K562 (cell line): ENCODE results near the gene SETDB1. TPM values are rescaled to one million over a fixed set of nuclear protein-coding genes. Genes with fewer than 3 reads are reported as not detected.
A peak's percentile ranks its signal among the peaks of the same experiment; 100 is the strongest.

ENCODE experiments used
- CBX5 ChIP-seq: IDR thresholded peaks from 2 replicates; pipeline ENCODE4 v1.6.1; 2014; ENCODE audit warnings: low read depth, borderline replicate concordance
- CREM ChIP-seq: IDR thresholded peaks from 2 replicates; pipeline ENCODE4 v1.6.1; 2014; ENCODE audit warnings: antibody characterized with exemption, low read depth
- DPF2 ChIP-seq: fragments of 450-650 bp; IDR thresholded peaks from 2 replicates; pipeline ENCODE4 v1.6.1; 2016
- FOXK2 ChIP-seq, 2 experiments: fragments of 450-650 bp; IDR thresholded peaks in 1 of 2; conservative IDR thresholded peaks in 1 of 2; 2 replicates each; pipeline ENCODE4 v1.6.1; 2016; ENCODE audit warnings: low read depth in 2 of 2, mild to moderate bottlenecking in 1 of 2
- KDM1A ChIP-seq, 2 experiments: fragments of 450-650 bp; IDR thresholded peaks; 2 replicates each; pipeline ENCODE4 v1.6.1; 2016; ENCODE audit warnings: mild to moderate bottlenecking in 2 of 2
- MAFK ChIP-seq: IDR thresholded peaks from 2 replicates; pipeline ENCODE4 v1.6.1; 2011; ENCODE audit warnings: low read length, improper control_type of control experiment
- NCOR1 ChIP-seq: fragments of 450-650 bp; IDR thresholded peaks from 2 replicates; pipeline ENCODE4 v1.6.1; 2016; ENCODE audit warnings: mild to moderate bottlenecking, moderate library complexity
- NR2C2 ChIP-seq, 2 experiments: fragments of 200-800 bp in 1 of 2; sonication (Bioruptor generic) in 1 of 2; sonication (generic) in 1 of 2; formaldehyde crosslinking in 1 of 2; IDR thresholded peaks; 2 replicates each; pipeline versions ENCODE4 v1.6.1 to v1.8.0; 2016 to 2022; ENCODE audit warnings: mild to moderate bottlenecking in 1 of 2, missing compliant biosample characterization in 1 of 2, missing genetic modification characterization in 1 of 2, missing genetic modification reagents in 1 of 2
- RB1 ChIP-seq: fragments of 450-650 bp; IDR thresholded peaks from 2 replicates; pipeline ENCODE4 v1.6.1; 2017; ENCODE audit warnings: low read depth, mild to moderate bottlenecking
- RBM15 ChIP-seq: fragments of 200-400 bp; formaldehyde crosslinking; IDR thresholded peaks from 2 replicates; pipeline ENCODE4 v1.6.1; 2018; ENCODE audit warnings: mild to moderate bottlenecking, low read length, moderate library complexity; ENCODE audit not compliant: insufficient read depth
- RCOR1 ChIP-seq, 2 experiments: IDR thresholded peaks; 2 replicates each; pipeline ENCODE4 v1.6.1; 2012; ENCODE audit warnings: low read depth in 2 of 2, low read length in 2 of 2, borderline replicate concordance in 1 of 2, improper control_type of control experiment in 1 of 2
- SMC3 ChIP-seq: conservative IDR thresholded peaks from 2 replicates; pipeline ENCODE4 v1.6.1; 2011; ENCODE audit warnings: low read depth, low read length, improper control_type of control experiment; ENCODE audit not compliant: insufficient read depth
- TBP ChIP-seq: optimal IDR thresholded peaks from 2 replicates; pipeline ENCODE3; 2011; ENCODE audit warnings: low read depth, low read length, improper control_type of control experiment
- TCFL5 ChIP-seq: fragments of 250-450 bp; sonication (Bioruptor Pico); conservative IDR thresholded peaks from 2 replicates; pipeline ENCODE4 v1.6.1; 2021; ENCODE audit warnings: mild to moderate bottlenecking, moderate library complexity, matching md5 sums
- THRAP3 ChIP-seq: fragments of 450-650 bp; IDR thresholded peaks from 2 replicates; pipeline ENCODE4 v1.6.1; 2016; ENCODE audit warnings: mild to moderate bottlenecking, inconsistent platforms, borderline replicate concordance
- U2AF1 ChIP-seq: fragments of 200-400 bp; formaldehyde crosslinking; optimal IDR thresholded peaks from 2 replicates; pipeline ENCODE3; 2017; ENCODE audit warnings: mild to moderate bottlenecking, low read depth, low read length, moderate library complexity
- ZNF347 ChIP-seq: fragments of 450-650 bp; formaldehyde crosslinking; IDR thresholded peaks from 2 replicates; pipeline ENCODE4 v1.4.0; 2020; ENCODE audit warnings: low read depth, mild to moderate bottlenecking, moderate library complexity
- ZNF384 ChIP-seq: IDR thresholded peaks from 2 replicates; pipeline ENCODE4 v1.6.1; 2012; ENCODE audit warnings: low read depth, low read length, improper control_type of control experiment
- polyA plus RNA-seq, 8 experiments: library from polyadenylated mRNA; depleted of rRNA in 4 of 8; stranded (reverse) in 5 of 8; unstranded in 3 of 8; fragments of >200 nt; fragmentation: Nextera tagmentation in 2 of 8; fragmentation: Illumina TruSeq in 1 of 8; extraction: Ambion mirVana in 2 of 8; extraction: Trizol in 1 of 8; gene quantifications; 2 replicates each; pipeline versions ENCODE4 v1.2.1 to v1.2.3, GENCODE V29; 2011 to 2014; ENCODE audit warnings: inconsistent platforms in 1 of 8, missing spikeins in 1 of 8
- total RNA-seq, 7 experiments: library from RNA; depleted of rRNA in 6 of 7; stranded (reverse); fragments of >200 nt in 6 of 7; fragmentation: Illumina TruSeq in 2 of 7; extraction: Trizol in 2 of 7; gene quantifications; 2 replicates each; pipeline versions ENCODE4 v1.2.1 to v1.2.3, GENCODE V29; 2011 to 2021; ENCODE audit warnings: low replicate concordance in 1 of 7
- TF ChIP-seq, protein P1 (sequence below), 3 experiments: IDR thresholded peaks in 2 of 3; conservative IDR thresholded peaks in 1 of 3; 2 replicates each; pipeline ENCODE4 v1.5.1; 2011 to 2012; ENCODE audit warnings: low read length in 3 of 3, mild to moderate bottlenecking in 3 of 3, control low read depth in 2 of 3, improper control_type of control experiment in 1 of 3, inconsistent platforms in 1 of 3, low read depth in 1 of 3, mixed read lengths in 1 of 3, moderate library complexity in 1 of 3; ENCODE audit not compliant: insufficient read depth in 2 of 3

SETDB1 gene
- total and polyA plus RNA-seq, 9 of the 15 experiments (the other 6 are each of a cell fraction or from before 2014, with no cell fraction given) = 21.5 to 64.4 (median 42.0) TPM

DNA sequence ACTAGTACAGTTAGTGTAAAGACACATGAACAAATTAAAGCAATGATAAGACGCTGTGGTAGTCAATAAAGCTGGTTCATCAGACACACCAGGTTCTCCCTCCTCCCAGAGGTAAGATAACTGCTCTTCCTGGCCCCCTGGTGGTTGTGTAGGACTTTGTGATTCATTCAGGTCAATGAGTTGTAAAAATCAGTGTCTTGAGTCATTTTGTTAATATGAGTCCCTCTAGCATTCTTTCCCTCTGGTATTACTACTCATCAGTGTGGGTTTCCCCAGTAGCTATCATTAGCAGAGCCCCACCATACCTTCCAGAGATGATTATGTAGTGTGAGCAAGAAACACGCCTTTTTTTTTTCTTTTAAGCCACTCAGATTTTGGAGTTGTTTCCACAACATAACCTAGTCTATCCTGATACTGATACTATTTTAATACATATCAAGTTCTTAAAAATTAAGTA, 3.6 kb upstream of the SETDB1 start (continued):
- TF ChIP-seq ZNF384 (0 out of 2 replicates have a peak, but pooled peaks have one; percentile 46), RCOR1 (IDR thresholded peaks at IDR 0.05; ENCODE audit: borderline replicate concordance in 1 of 2, low read depth in 2 of 2, low read length in 2 of 2) (peak in 1 of 2 experiments; percentile 79; a peak in 2 of 4 replicates), MAFK (0 out of 2 replicates have a peak, but pooled peaks have one; percentile 14), THRAP3 (no peak), RB1 (peak; percentile 47; the same call in 1 of the 2 replicates), TCFL5 (no peak), ZNF347 (no peak), RBM15 (no peak), TBP (no peak), NR2C2 (CRISPR knock-in tag; IDR thresholded peaks at IDR 0.05) (no peak), NR2C2 (tag; IDR thresholded peaks at IDR 0.05) (no peak), U2AF1 (no peak), FOXK2 (conservative IDR thresholded peaks at IDR 0.05 in 1 of 2, IDR thresholded peaks at IDR 0.05 in 1 of 2; ENCODE audit: low read depth in 2 of 2) (no peak), KDM1A (IDR thresholded peaks at IDR 0.05) (peak; percentile 63 to 67; a peak in 3 of 4 replicates), CREM (0 out of 2 replicates have a peak, but pooled peaks have one; percentile 25), CBX5 (no peak), NCOR1 (no peak), DPF2 (peak; percentile 41; the same call in 1 of the 2 replicates), SMC3 (peak; percentile 62)
- TF ChIP-seq, protein P1, sequence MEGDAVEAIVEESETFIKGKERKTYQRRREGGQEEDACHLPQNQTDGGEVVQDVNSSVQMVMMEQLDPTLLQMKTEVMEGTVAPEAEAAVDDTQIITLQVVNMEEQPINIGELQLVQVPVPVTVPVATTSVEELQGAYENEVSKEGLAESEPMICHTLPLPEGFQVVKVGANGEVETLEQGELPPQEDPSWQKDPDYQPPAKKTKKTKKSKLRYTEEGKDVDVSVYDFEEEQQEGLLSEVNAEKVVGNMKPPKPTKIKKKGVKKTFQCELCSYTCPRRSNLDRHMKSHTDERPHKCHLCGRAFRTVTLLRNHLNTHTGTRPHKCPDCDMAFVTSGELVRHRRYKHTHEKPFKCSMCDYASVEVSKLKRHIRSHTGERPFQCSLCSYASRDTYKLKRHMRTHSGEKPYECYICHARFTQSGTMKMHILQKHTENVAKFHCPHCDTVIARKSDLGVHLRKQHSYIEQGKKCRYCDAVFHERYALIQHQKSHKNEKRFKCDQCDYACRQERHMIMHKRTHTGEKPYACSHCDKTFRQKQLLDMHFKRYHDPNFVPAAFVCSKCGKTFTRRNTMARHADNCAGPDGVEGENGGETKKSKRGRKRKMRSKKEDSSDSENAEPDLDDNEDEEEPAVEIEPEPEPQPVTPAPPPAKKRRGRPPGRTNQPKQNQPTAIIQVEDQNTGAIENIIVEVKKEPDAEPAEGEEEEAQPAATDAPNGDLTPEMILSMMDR (IDR thresholded peaks at IDR 0.05 in 2 of 3, conservative IDR thresholded peaks at IDR 0.05 in 1 of 3; ENCODE audit: insufficient read depth in 2 of 3, low read depth in 1 of 3, low read length in 3 of 3) = peak; percentile 73 to 86 (median 83)
